CD4-positive, alpha-beta T cell treated with Interleukin-15 for 4 hours (primary cell): ENCODE data around the gene NEU2.

Experiments
- DNase-seq: peaks from one replicate; pipeline ENCODE4 v3.0.0-alpha.2; 2020; ENCODE audit warnings: low spot score

NEU2 gene

DNA sequence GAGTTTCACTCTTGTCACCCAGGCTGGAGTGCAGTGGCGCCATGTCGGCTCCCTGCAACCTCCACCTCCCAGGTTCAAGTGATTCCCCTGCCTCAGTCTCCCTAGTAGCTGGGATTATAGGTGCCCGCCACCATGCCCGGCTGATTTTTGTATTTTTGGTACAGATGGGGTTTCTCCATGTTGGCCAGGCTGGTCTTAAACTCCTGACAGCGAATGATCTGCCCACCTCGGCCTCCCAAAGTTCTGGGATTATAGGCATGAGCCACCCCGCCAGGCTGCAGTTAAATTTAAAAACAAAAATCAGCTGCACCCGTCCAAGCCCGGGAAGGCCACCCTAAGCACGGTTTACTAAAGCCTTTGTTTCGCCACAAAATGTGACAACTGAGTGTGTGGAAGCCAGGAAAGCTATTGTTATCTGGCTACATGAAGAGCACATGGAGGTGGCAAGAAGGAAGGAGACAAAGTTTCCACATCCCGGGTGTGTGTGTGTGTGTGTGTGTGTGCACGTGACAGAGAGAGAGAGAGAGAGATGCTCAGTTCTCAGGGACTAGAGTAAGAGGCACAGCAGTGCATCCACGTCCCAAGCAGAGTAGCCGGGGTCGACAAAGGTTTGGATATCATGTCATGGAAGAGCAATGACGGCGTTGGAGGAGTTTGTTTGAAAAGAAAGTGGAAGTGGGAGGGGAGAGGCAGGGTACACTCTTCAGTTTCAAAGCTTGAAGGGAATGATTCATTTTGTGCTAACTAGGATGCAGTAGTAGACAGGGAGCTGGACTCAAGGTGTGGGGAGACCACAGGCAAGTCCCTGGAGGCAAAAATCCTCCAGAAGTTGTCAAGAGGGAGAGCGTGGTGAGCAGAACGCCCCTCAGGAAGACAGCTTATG is 47.7 kb downstream of the NEU2 start:
- no peak for DNase-seq

DNA sequence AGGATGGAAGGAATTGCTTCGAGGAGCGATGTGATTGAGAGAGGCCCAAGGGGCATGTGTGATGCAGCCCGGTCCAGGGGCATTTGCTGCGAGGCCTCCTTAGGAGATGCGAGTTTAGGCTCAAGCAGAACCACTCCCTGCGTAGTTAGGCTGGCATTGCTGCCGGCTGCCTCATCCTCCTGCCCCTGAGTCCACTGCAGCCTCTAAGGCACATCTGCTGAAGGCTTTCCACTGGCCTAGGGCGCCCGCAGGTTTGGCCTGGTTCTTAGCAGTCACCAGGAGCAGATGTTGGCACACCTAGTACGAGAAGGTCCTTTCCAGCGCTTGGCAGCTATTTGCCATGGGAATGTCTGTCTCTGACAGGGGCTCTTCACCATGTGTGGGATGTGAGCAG is 48.4 kb downstream of the NEU2 start:
- no peak for DNase-seq

- peak; percentile 63 for DNase-seq
Observed at GRCh38 chr2:233081232-233081730, 48.8 kb downstream of the NEU2 start.

DNA sequence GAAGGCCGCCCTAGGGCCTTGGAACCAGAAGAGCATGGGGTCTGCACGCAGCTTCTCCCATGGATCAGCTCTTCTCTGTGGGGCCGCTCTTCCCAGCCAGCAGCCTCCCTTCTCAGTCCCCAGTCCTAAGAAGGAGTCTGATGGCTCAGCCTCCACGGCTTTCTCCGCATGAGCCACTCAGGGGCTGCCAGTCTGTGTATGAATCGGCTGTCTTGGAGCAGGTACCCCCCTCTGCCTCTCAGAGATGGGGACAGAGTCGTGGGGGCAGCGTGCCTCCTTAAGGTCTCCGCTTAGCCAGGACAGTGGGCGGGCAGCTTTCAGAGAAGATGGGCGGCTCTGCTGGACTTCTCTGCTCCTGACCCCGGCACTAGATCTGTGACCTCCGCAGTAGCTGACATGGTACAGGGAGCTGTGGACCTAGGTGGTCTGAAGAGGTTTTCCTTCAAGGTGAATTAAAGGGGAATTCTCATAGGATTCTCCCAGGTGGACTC is 49.3 kb downstream of the NEU2 start:
- DNase-seq: no peak

DNA sequence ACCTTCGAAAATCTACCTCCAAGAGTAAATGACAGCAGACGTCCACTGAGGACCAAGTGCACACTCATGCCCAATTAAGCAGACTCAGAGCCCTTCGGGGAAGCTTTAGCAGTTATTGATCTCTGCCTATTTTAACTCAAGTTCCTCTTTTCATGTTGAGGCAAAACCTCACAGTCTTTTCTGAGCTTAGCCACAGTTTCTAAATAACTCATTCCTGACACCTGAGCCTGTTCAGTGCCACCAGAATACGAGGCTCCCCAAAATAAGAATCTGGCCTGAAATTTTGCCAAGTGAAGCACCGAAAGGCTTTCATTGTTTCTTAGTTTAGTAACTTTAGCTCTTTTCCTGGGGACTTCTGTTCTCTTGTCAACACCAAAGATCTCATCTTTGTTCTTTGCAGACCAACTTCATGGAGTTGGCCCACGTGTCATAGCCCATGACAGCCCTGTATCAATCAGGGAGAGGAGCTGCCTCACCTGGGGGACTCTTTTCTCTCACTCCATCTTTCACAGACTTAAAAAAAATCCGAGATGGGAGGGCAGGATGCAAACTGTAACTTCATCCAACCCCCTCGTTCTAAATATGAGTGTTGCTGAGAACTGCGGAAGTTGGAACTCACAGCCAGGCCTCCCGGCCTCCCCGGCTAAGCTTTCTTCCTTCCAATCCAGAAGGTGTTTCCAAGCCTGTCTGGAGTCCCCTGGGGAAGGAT is 49.9 kb downstream of the NEU2 start:
- no peak for DNase-seq

DNA sequence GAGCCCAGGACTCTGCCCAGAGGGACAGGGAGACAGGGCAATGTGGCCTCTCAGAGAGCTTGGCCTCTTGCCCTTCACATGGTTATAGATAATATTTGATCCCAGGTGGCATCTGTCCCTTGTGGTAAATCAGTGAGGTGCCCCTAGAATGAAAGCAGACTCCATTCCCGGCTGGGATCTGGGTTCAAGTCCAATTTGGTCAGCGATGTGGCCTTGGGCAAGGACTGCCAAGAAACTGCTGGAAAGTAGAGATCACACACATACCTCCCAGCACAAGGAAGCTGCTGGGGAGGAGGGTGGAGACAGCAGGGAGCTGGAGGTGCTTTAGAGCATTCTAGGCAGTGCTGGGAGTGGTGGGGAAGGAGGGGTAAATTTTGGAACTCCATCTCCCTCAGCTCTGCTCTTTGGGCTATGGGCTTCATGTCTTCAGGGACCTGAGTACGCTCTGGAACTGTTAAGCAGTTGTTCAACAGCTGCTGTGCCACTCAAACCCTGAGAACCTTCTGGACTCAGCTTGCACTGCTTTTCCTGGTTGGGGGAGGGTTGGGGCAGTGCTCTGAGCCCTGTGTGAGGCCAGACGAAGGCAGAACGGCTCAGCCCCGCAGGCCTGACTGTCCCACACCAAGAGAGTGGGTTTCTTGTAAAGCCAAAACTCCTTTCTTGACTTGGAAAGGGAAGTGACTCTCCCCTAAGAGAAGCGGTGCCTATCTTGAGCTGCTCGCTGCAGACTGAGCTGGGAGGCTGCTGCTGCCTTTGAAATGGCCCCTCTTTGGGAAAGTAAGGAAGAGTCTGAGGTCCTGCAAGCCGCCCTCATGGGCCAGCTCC is 50.7 kb downstream of the NEU2 start:
- no peak for DNase-seq

DNA sequence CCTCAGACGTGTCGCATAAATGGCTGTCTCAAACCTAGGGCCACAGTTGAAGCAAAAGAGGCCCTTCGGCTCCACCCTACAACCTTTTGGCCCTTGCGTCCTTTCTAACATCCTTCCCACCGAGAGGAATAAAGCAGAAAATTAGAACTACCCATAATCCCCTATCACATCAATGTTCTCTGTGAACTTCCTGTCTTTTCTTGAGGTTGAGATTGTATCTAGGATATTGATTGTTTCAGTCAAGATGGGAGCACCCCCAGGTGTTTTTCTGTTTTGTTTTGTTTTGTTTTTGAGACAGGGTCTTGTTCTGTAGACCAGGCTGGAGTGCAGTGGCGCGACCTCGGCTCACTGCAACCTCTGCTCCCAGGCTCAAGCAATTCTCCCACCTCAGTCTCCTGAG is 51.3 kb downstream of the NEU2 start:
- no peak for DNase-seq

GRCh38 chr2:233084488-233084887 is 52.0 kb downstream of the NEU2 start:
- peak; percentile 49 for DNase-seq
